ENCODE results near the gene TPK1.

DNA sequence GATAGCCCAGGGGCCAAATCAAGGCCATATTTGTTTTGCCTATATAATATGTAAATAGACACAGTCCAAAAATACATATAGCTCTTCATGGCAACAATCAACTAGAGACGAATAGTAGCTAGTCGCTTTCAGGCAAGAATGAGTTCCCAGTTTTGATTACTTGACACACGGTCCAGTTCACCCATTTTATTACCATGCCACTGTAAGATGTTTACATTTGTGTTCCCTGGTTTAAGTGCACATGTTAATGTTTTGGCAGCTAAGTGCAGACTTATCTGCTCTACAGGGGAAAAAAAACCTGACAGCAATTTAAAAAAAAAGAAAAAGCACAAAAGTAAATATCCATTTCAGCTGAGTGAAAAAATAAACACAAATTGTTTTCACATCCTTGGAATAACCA is 213.1 kb downstream of the TPK1 start:
- TF ChIP-seq, protein P1, sequence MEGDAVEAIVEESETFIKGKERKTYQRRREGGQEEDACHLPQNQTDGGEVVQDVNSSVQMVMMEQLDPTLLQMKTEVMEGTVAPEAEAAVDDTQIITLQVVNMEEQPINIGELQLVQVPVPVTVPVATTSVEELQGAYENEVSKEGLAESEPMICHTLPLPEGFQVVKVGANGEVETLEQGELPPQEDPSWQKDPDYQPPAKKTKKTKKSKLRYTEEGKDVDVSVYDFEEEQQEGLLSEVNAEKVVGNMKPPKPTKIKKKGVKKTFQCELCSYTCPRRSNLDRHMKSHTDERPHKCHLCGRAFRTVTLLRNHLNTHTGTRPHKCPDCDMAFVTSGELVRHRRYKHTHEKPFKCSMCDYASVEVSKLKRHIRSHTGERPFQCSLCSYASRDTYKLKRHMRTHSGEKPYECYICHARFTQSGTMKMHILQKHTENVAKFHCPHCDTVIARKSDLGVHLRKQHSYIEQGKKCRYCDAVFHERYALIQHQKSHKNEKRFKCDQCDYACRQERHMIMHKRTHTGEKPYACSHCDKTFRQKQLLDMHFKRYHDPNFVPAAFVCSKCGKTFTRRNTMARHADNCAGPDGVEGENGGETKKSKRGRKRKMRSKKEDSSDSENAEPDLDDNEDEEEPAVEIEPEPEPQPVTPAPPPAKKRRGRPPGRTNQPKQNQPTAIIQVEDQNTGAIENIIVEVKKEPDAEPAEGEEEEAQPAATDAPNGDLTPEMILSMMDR (IDR thresholded peaks at IDR 0.05) = no peak
- no peak for TF ChIP-seq EZH2 (IDR thresholded peaks at IDR 0.05)
- TF ChIP-seq EZH2phosphoT487 (IDR thresholded peaks at IDR 0.05) = no peak

All from neural progenitor cell (in vitro differentiated cells).